Activated B cell treated with CpG ODN at 0.5 μM for 24 hours (primary cell): ENCODE measurements around the gene DPEP3. TPM values are rescaled to one million over a fixed set of nuclear protein-coding genes. Genes with fewer than 3 reads are reported as not detected.

Experiments
- ATAC-seq: fragments of 200-7000 bp; cut with Tn5 transposase; one replicate; pipeline ENCODE4 v1.10.0; 2021; ENCODE audit warnings: low read depth, mild to moderate bottlenecking, moderate library complexity
- CTCF ChIA-PET: fragments of 350-600 bp; sonication (Branson Sonifier 250); formaldehyde crosslinking; loops from one replicate; lab custom pipeline; 2021; ENCODE audit warnings: antibody characterized with exemption; lab: Charles Lee
- POLR2A ChIA-PET: fragments of 350-600 bp; sonication (Branson Sonifier 250); formaldehyde crosslinking; loops from one replicate; lab custom pipeline; 2021; ENCODE audit warnings: antibody characterized with exemption; lab: Charles Lee
- DNase-seq: peaks from one replicate; pipeline ENCODE4 v3.0.0; 2022
- H3K27ac Mint-ChIP-seq: one replicate; pipeline ENCODE4 v1.8.0; 2020; ENCODE audit warnings: mixed read lengths
- H3K27me3 Mint-ChIP-seq: one replicate; pipeline ENCODE4 v1.8.0; 2021; ENCODE audit warnings: mixed read lengths
- H3K36me3 Mint-ChIP-seq: one replicate; pipeline ENCODE4 v1.8.0; 2021; ENCODE audit warnings: low read depth, mixed read lengths
- H3K4me1 Mint-ChIP-seq: one replicate; pipeline ENCODE4 v1.8.0; 2021; ENCODE audit warnings: mixed read lengths
- H3K4me3 Mint-ChIP-seq: one replicate; pipeline ENCODE4 v1.8.0; 2020; ENCODE audit warnings: mild to moderate bottlenecking, mixed read lengths
- H3K9me3 Mint-ChIP-seq: one replicate; pipeline ENCODE4 v1.8.0; 2020; ENCODE audit warnings: mixed read lengths
- CTCF ChIP-seq: fragments of 200-600 bp; IDR thresholded peaks from one replicate; pipeline ENCODE4 v1.8.0; 2022; ENCODE audit warnings: antibody characterized with exemption, mild to moderate bottlenecking
- intact Hi-C: fragments of 100-400 bp; cut with micrococcal nuclease; formaldehyde crosslinking; loops from one replicate; pipeline ENCODE4 v1.15.1; 2024
- total RNA-seq: library from RNA; stranded (reverse); gene quantifications from 2 replicates; pipeline ENCODE4 v1.2.3, GENCODE V29; 2022

The DPEP3 gene
- total RNA-seq, 1 donor from 2014 or later: 0.38 TPM

- TF ChIP-seq CTCF: no peak
- Mint-ChIP-seq H3K36me3 (peaks cover 78% of the 10 kb centered on the region), H3K27me3 (no peaks in the 10 kb centered on the region), H3K4me1 (peaks cover 31% of the 10 kb centered on the region), H3K9me3 (no peaks in the 10 kb centered on the region), H3K4me3 (no peak overlapping the region), H3K27ac (no peak overlapping the region)
- intact Hi-C loops: no loop called here
- no peak for DNase-seq
- ChIA-PET CTCF (interaction anchor here (0.8 to 1.1 kb wide), 2 partner anchors 10 to 109 kb away, joined by 3 read pairs; no protein-coding TSS in a partner anchor), POLR2A (interaction anchor here (0.5 to 0.6 kb wide), 2 partner anchors 9 to 91 kb away, joined by 3 read pairs; partner anchors contain the start of genes DDX28 and DUS2)
- no peak for ATAC-seq
These were observed 47.8 kb downstream of the DPEP3 start for GRCh38 chr16:67932462-67932840.

- no peak for ATAC-seq
- no peak within 1 kb of the TSS for H3K4me3 Mint-ChIP-seq
- ChIA-PET CTCF (interaction anchor here (0.8 to 1.1 kb wide), 2 partner anchors 10 to 109 kb away, joined by 3 read pairs; no protein-coding TSS in a partner anchor), POLR2A (interaction anchor here (0.6 kb wide), 1 partner anchor 91 kb away, joined by 3 read pairs; the partner anchor contains the start of genes DDX28 and DUS2)
- no peaks in the 10 kb centered on the region for H3K27me3 Mint-ChIP-seq
- no peak within 1 kb of the TSS for H3K27ac Mint-ChIP-seq
- DNase-seq: no peak
- H3K9me3 Mint-ChIP-seq: no peaks in the 10 kb centered on the region
- intact Hi-C loops: no loop called here
- peaks cover 78% of the 10 kb centered on the region for H3K36me3 Mint-ChIP-seq
- TF ChIP-seq CTCF: no peak
- peaks cover 26% of the 10 kb centered on the region for H3K4me1 Mint-ChIP-seq
These were observed 48.4 kb downstream of the DPEP3 start, which contains the start of gene CTRL for GRCh38 chr16:67931712-67932461. Gene CTRL, minus strand, starts transcription at chr16:67931862. Its CDS starts 10 bp downstream, at chr16:67931852.

GRCh38 chr16:67930678-67931211 is 49.6 kb downstream of the DPEP3 start:
- H3K36me3 Mint-ChIP-seq: peaks cover 68% of the 10 kb centered on the region
- no peak overlapping the region for H3K4me3 Mint-ChIP-seq

GRCh38 chr16:67930191-67930590 is 50.1 kb downstream of the DPEP3 start:
- H3K4me1 Mint-ChIP-seq: peaks cover 34% of the 10 kb centered on the region
- DNase-seq (no peak), ATAC-seq (no peak)
- no peaks in the 10 kb centered on the region for H3K27me3 Mint-ChIP-seq
- TF ChIP-seq CTCF: no peak
- H3K9me3 Mint-ChIP-seq: no peaks in the 10 kb centered on the region
- ChIA-PET POLR2A (no interaction called here), CTCF (interaction anchor here (2.3 kb wide), 1 partner anchor 258 kb away, joined by 9 read pairs; no protein-coding TSS in a partner anchor)
- no peak overlapping the region for H3K4me3 Mint-ChIP-seq
- H3K27ac Mint-ChIP-seq: no peak overlapping the region
- intact Hi-C loops: no loop called here
- peaks cover 62% of the 10 kb centered on the region for H3K36me3 Mint-ChIP-seq

More at GRCh38 chr16:67930678-67931211, 49.6 kb downstream of the DPEP3 start:
- POLR2A ChIA-PET: interaction anchor here (1.0 kb wide), 1 partner anchor 410 kb away, joined by 3 read pairs; no protein-coding TSS in a partner anchor
- ATAC-seq (no peak), DNase-seq (no peak)
- Mint-ChIP-seq H3K4me1 (peaks cover 33% of the 10 kb centered on the region), H3K27ac (no peak overlapping the region), H3K9me3 (no peaks in the 10 kb centered on the region), H3K27me3 (no peaks in the 10 kb centered on the region)
- no peak for TF ChIP-seq CTCF
- intact Hi-C loops: no loop called here
- CTCF ChIA-PET: no interaction called here
